ENCODE results near the gene TNFAIP3.

The TNFAIP3 gene

GRCh38 chr6:137866200-137866913, 702 bp upstream of the TNFAIP3 start:
- no peak for DNase-seq

- no peak for DNase-seq
Measured at GRCh38 chr6:137867685-137868509, 838 bp downstream of the TNFAIP3 start.

GRCh38 chr6:137868721-137869548, 1.9 kb downstream of the TNFAIP3 start:
- no peak for DNase-seq

- DNase-seq = no peak
Measured at GRCh38 chr6:137869549-137870307, 2.7 kb downstream of the TNFAIP3 start.

- DNase-seq = no peak
Measured at GRCh38 chr6:137870308-137870644, 3.2 kb downstream of the TNFAIP3 start.

GRCh38 chr6:137870744-137871247, 3.7 kb downstream of the TNFAIP3 start:
- DNase-seq = no peak

- DNase-seq = no peak
Measured at GRCh38 chr6:137871291-137871690, 4.2 kb downstream of the TNFAIP3 start.

- no peak for DNase-seq
Measured at GRCh38 chr6:137871831-137872454, 4.9 kb downstream of the TNFAIP3 start.

- no peak for DNase-seq
Measured at GRCh38 chr6:137872581-137873115, 5.6 kb downstream of the TNFAIP3 start.

- no peak for DNase-seq
Measured at GRCh38 chr6:137873273-137873762, 6.3 kb downstream of the TNFAIP3 start.

GRCh38 chr6:137874204-137875057, 7.4 kb downstream of the TNFAIP3 start:
- no peak for DNase-seq

- DNase-seq = no peak
Measured at GRCh38 chr6:137875058-137875520, 8.0 kb downstream of the TNFAIP3 start.

GRCh38 chr6:137875606-137876005, 8.5 kb downstream of the TNFAIP3 start:
- DNase-seq = no peak

- no peak for DNase-seq
Measured at GRCh38 chr6:137876547-137876946, 9.5 kb downstream of the TNFAIP3 start.

GRCh38 chr6:137877113-137877512, 10.1 kb downstream of the TNFAIP3 start:
- DNase-seq = no peak

- no peak for DNase-seq
Measured at GRCh38 chr6:137877606-137878005, 10.5 kb downstream of the TNFAIP3 start.

GRCh38 chr6:137878029-137878428, 11.0 kb downstream of the TNFAIP3 start:
- DNase-seq = no peak

GRCh38 chr6:137878486-137879285, 11.6 kb downstream of the TNFAIP3 start:
- no peak for DNase-seq

- DNase-seq = no peak
Measured at GRCh38 chr6:137879299-137879698, 12.2 kb downstream of the TNFAIP3 start.

All from NCI-H1436 treated with DMSO at 0.1 percent for 48 hours (cell line).